Smooth muscle cell (in vitro differentiated cells): ENCODE measurements around the gene GNG7. TPM values are rescaled to one million over a fixed set of nuclear protein-coding genes. Genes with fewer than 3 reads are reported as not detected.
"Not testable (repeated sequence)": the region's sequence is repeated elsewhere in the genome, so short reads cannot be mapped to it uniquely, and the experiment has no call there.

Source experiments
- DNase-seq: peaks from one replicate; lab custom pipeline; 2025; ENCODE audit not compliant: unreplicated experiment; lab: John Stamatoyannopoulos, UW
- H2AFZ ChIP-seq: fragments of 200-600 bp; sonication (generic); 2 replicates; pipeline ENCODE4 v1.6.0; 2016; ENCODE audit warnings: antibody characterized with exemption, low read depth, mild to moderate bottlenecking
- H3F3A ChIP-seq: fragments of 200-600 bp; sonication (generic); 2 replicates; pipeline ENCODE4 v1.6.0; 2017; ENCODE audit warnings: antibody characterized with exemption, low read depth
- H3K27ac ChIP-seq: fragments of 200-600 bp; sonication (generic); 2 replicates; pipeline ENCODE4 v1.5.1; 2016; ENCODE audit warnings: low read depth, mild to moderate bottlenecking
- H3K27me3 ChIP-seq: fragments of 200-600 bp; sonication (generic); 2 replicates; pipeline ENCODE4 v1.6.1; 2016; ENCODE audit warnings: low read depth, mild to moderate bottlenecking
- H3K36me3 ChIP-seq: fragments of 200-600 bp; sonication (generic); 2 replicates; pipeline ENCODE4 v1.5.1; 2016; ENCODE audit warnings: low read depth
- H3K4me1 ChIP-seq: fragments of 200-600 bp; sonication (generic); 2 replicates; pipeline ENCODE4 v1.5.1; 2016; ENCODE audit warnings: low read depth
- H3K4me2 ChIP-seq: fragments of 200-600 bp; sonication (generic); 2 replicates; pipeline ENCODE4 v1.6.0; 2016; ENCODE audit warnings: mild to moderate bottlenecking
- H3K4me3 ChIP-seq: fragments of 200-600 bp; sonication (generic); 2 replicates; pipeline ENCODE4 v1.5.1; 2016; ENCODE audit warnings: mild to moderate bottlenecking
- H3K79me2 ChIP-seq: fragments of 200-600 bp; sonication (generic); 2 replicates; pipeline ENCODE4 v1.6.0; 2016; ENCODE audit warnings: low read depth, mild to moderate bottlenecking
- H3K9ac ChIP-seq: fragments of 200-600 bp; sonication (generic); 2 replicates; pipeline ENCODE4 v1.6.0; 2016; ENCODE audit warnings: low read depth
- H3K9me3 ChIP-seq: fragments of 200-600 bp; sonication (generic); replicated peaks from 2 replicates; pipeline ENCODE4 v1.5.1; 2016; ENCODE audit warnings: low read depth
- H4K20me1 ChIP-seq: fragments of 200-600 bp; sonication (generic); 2 replicates; pipeline ENCODE4 v1.6.0; 2016; ENCODE audit warnings: low read depth
- CTCF ChIP-seq: fragments of 200-600 bp; sonication (generic); IDR thresholded peaks from 2 replicates; pipeline ENCODE4 v1.5.1; 2017; ENCODE audit warnings: borderline replicate concordance, mild to moderate bottlenecking, antibody characterized with exemption; ENCODE audit not compliant: insufficient read depth, poor library complexity, severe bottlenecking
- WGBS: methylation state at CpG from one replicate; pipeline ENCODE4 v1.1.7; 2016; ENCODE audit warnings: low lambda C conversion rate; 5-methylcytosine and 5-hydroxymethylcytosine counted together
- polyA plus RNA-seq: library from polyadenylated mRNA; unstranded; fragments of >200 nt; fragmentation: Nextera tagmentation; extraction: Ambion mirVana; gene quantifications from 2 replicates; pipeline ENCODE4 v1.2.1, GENCODE V29; 2016
- total RNA-seq: library from RNA; depleted of rRNA; stranded (reverse); fragments of >200 nt; gene quantifications from 2 replicates; pipeline ENCODE4 v1.2.3, GENCODE V29; 2014

GNG7 gene
- total and polyA plus RNA-seq, 2 experiments from 2014 or later: 1.7 to 2.6 TPM

DNA sequence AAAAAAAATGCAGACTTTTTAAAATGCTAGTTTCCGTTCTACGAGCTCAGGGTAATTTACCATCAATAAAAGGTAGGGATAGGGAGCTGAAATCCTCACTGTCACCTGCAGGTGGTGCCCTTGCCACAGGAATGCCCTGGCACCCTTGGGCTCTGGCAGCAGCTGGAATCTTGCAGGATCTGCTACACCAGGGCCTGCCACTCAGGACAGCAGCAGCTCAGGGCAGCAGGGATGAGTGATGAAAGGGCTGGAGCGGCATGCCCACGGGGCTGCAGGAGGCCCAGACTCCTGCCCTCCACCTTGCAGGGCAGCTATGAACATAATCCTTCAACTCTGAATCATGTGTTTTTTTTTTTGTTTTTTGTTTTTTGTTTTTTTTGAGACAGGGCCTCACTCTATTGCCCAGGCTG is 54.0 kb downstream of the GNG7 start:
- H2AFZ ChIP-seq: no peak overlapping the region
- H3K36me3 ChIP-seq: no peaks in the 10 kb centered on the region
- no peaks in the 10 kb centered on the region for H3K4me1 ChIP-seq
- DNase-seq: peak; percentile 12
- no peak overlapping the region for H3K27ac ChIP-seq
- no peaks in the 10 kb centered on the region for H3K9me3 ChIP-seq
- 52% methylated on average over 4 of the region's 4 CpGs for WGBS
- no peaks in the 10 kb centered on the region for H3F3A ChIP-seq
- no peaks in the 10 kb centered on the region for H4K20me1 ChIP-seq
- no peak overlapping the region for H3K9ac ChIP-seq
- no peaks in the 10 kb centered on the region for H3K79me2 ChIP-seq
- TF ChIP-seq CTCF: peak; percentile 84
- H3K4me3 ChIP-seq: no peak overlapping the region
- no peak overlapping the region for H3K4me2 ChIP-seq
- no peaks in the 10 kb centered on the region for H3K27me3 ChIP-seq

- WGBS: 58% methylated on average over 5 of the region's 5 CpGs
These were observed 54.4 kb downstream of the GNG7 start for GRCh38 chr19:2648099-2648498.

GRCh38 chr19:2646866-2647535 is 55.5 kb downstream of the GNG7 start:
- H3K79me2 ChIP-seq: no peaks in the 10 kb centered on the region
- H2AFZ ChIP-seq: no peak overlapping the region
- H3K9me3 ChIP-seq: no peaks in the 10 kb centered on the region
- H3K27me3 ChIP-seq: no peaks in the 10 kb centered on the region
- no peak for DNase-seq
- H4K20me1 ChIP-seq: no peaks in the 10 kb centered on the region
- no peak overlapping the region for H3K4me2 ChIP-seq
- 86% methylated on average over 20 of the region's 20 CpGs for WGBS
- H3K4me3 ChIP-seq: no peak overlapping the region
- no peak for TF ChIP-seq CTCF
- H3K9ac ChIP-seq: no peak overlapping the region
- no peaks in the 10 kb centered on the region for H3K4me1 ChIP-seq
- no peaks in the 10 kb centered on the region for H3K36me3 ChIP-seq
- H3K27ac ChIP-seq: no peak overlapping the region
- H3F3A ChIP-seq: no peaks in the 10 kb centered on the region

More at GRCh38 chr19:2648099-2648498, 54.4 kb downstream of the GNG7 start:
- Histone ChIP-seq H3F3A (no peaks in the 10 kb centered on the region), H3K27me3 (no peaks in the 10 kb centered on the region), H3K36me3 (no peaks in the 10 kb centered on the region), H3K9ac (no peak overlapping the region), H3K27ac (no peak overlapping the region), H3K79me2 (no peaks in the 10 kb centered on the region), H2AFZ (no peak overlapping the region), H3K4me3 (no peak overlapping the region), H4K20me1 (no peaks in the 10 kb centered on the region), H3K4me1 (no peaks in the 10 kb centered on the region), H3K9me3 (no peaks in the 10 kb centered on the region), H3K4me2 (no peak overlapping the region)
- no peak for TF ChIP-seq CTCF
- DNase-seq: no peak

GRCh38 chr19:2645826-2646225 is 56.7 kb downstream of the GNG7 start:
- H3F3A ChIP-seq: no peaks in the 10 kb centered on the region
- H4K20me1 ChIP-seq: no peaks in the 10 kb centered on the region
- DNase-seq: no peak
- H3K36me3 ChIP-seq: no peaks in the 10 kb centered on the region
- TF ChIP-seq CTCF: no peak
- H3K27me3 ChIP-seq: no peaks in the 10 kb centered on the region
- no peak overlapping the region for H2AFZ ChIP-seq
- no peak overlapping the region for H3K4me3 ChIP-seq
- H3K4me2 ChIP-seq: no peak overlapping the region
- no peak overlapping the region for H3K9ac ChIP-seq
- no peak overlapping the region for H3K27ac ChIP-seq
- H3K79me2 ChIP-seq: no peaks in the 10 kb centered on the region
- H3K9me3 ChIP-seq: no peaks in the 10 kb centered on the region
- H3K4me1 ChIP-seq: no peaks in the 10 kb centered on the region
- WGBS: 93% methylated on average over 16 of the region's 16 CpGs

DNA sequence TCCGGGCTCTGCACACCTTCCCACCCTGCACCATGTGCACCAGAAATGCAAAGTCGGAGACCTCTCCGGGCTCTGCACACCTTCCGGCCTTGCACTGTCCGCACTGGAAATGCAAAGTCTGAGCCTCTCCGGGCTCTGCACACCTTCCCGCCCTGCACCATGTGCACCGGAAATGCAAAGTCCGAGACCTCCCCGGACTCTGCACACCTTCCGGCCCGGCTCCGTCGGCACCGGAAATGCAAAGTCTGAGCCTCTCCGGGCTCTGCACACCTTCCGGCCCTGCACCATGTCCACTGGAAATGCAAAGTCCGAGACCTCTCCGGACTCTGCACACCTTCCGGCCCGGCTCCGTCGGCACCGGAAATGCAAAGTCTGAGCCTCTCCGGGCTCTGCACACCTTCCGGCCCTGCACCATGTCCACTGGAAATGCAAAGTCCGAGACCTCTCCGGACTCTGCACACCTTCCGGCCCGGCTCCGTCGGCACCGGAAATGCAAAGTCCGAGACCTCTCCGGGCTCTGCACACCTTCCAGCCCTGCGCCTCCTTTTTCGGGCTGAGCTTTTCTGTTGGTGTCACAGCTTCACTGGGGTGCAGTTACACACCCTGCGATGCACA is 59.3 kb downstream of the GNG7 start:
- not testable (repeated sequence) for H4K20me1 ChIP-seq
- WGBS: 95% methylated on average over 23 of the region's 38 CpGs

More for the DNA sequence above, 59.3 kb downstream of the GNG7 start:
- H3K9me3 ChIP-seq, H2AFZ ChIP-seq, H3K27me3 ChIP-seq, H3K4me2 ChIP-seq, H3K9ac ChIP-seq, H3K4me1 ChIP-seq, H3K27ac ChIP-seq, H3K79me2 ChIP-seq, H3K36me3 ChIP-seq, H3F3A ChIP-seq, DNase-seq, H3K4me3 ChIP-seq: not testable (repeated sequence)
